ENCODE data around the gene TSPAN2. TPM values are rescaled to one million over a fixed set of nuclear protein-coding genes. Genes with fewer than 3 reads are reported as not detected.

The TSPAN2 gene
- total RNA-seq (2011; cell fraction: chromatin; rRNA removed; ENCODE audit: low replicate concordance): not detected in 2 replicates
- not detected in 2 replicates for total RNA-seq (2011; cell fraction: nucleolus; rRNA removed)
- not detected in 2 replicates for total RNA-seq (2011; cell fraction: nucleoplasm; rRNA removed)
- not detected in 2 replicates for total RNA-seq (2014; rRNA removed)
- not detected in 2 replicates for total RNA-seq (2014; rRNA removed; fragmentation: Illumina TruSeq; extraction: Trizol)
- total RNA-seq (2015; rRNA removed; fragmentation: Illumina TruSeq; extraction: Trizol): not detected in 2 replicates
- total RNA-seq (2021): not detected in 2 replicates
- not detected in 2 replicates for polyA plus RNA-seq (2011; rRNA removed)
- polyA plus RNA-seq (2011; cell fraction: cytosol; rRNA removed): not detected in 2 replicates
- not detected in 2 replicates for polyA plus RNA-seq (2011; cell fraction: nucleus; rRNA removed)
- polyA plus RNA-seq (2012): not detected in 2 replicates
- polyA plus RNA-seq (2014; fragmentation: Illumina TruSeq; extraction: Trizol): not detected in 2 replicates
- not detected for polyA plus RNA-seq (2014; fragmentation: Nextera tagmentation; extraction: Ambion mirVana)
- not detected in 2 replicates for polyA plus RNA-seq (2014; rRNA removed)
- not detected in 2 replicates for polyA minus RNA-seq (2011; rRNA and poly(A)+ RNA removed)
- not detected in 2 replicates for polyA minus RNA-seq (2011; cell fraction: cytosol; rRNA and poly(A)+ RNA removed)
- not detected in 2 replicates for polyA minus RNA-seq (2011; cell fraction: nucleus; rRNA and poly(A)+ RNA removed)
- Bru-seq, nascent RNA: not detected
- percentile 3 among the genes with signal in this experiment for BruChase-seq, experiment 1, labeled RNA remaining after a 2-hour chase
- BruChase-seq, experiment 2, labeled RNA remaining after a 6-hour chase: percentile 3 among the genes with signal in this experiment
- long read RNA-seq, experiment 1: 0 reads
- long read RNA-seq, experiment 2: 0 reads
- long read RNA-seq, experiment 3: 0 reads

- H3K9me1 ChIP-seq (ENCODE audit: control insufficient read depth, insufficient read depth, low read length): no peaks in the 10 kb centered on the region
- peak; percentile 8 to 74 (median 57) for DNase-seq (ENCODE audit: extremely low read depth in 1 of 4, low spot score in 3 of 4)
- FAIRE-seq: no peak
- no peaks in the 10 kb centered on the region for H3K79me2 ChIP-seq (ENCODE audit: control insufficient read depth, insufficient read depth, low read length)
- H3K27ac ChIP-seq (ENCODE audit: extremely low read depth, low read depth, low read length): no peak within 1 kb of the TSS
- CTCF ChIA-PET (ENCODE audit: low intra/inter-chr PET ratio): interaction anchor here (0.7 kb wide), 1 partner anchor 507 kb away, joined by 3 read pairs; no protein-coding TSS in a partner anchor
- peaks cover 0 to 9% of the 10 kb centered on the region in 2 experiments; a peak in 2 of 5 replicates for H3K4me1 ChIP-seq (replicated peaks in 1 of 2; ENCODE audit: control insufficient read depth in 2 of 2, insufficient read depth in 2 of 2, low read length in 2 of 2)
- no TSS peak for BruUV-seq (replicated peaks)
- no peak within 1 kb of the TSS for H3K4me2 ChIP-seq (ENCODE audit: insufficient read depth, low read length)
- H4K20me1 ChIP-seq (replicated peaks; ENCODE audit: control insufficient read depth, insufficient read depth, low read length): no peaks in the 10 kb centered on the region
- no peaks in the 10 kb centered on the region for H3K36me3 ChIP-seq (ENCODE audit: control insufficient read depth, insufficient read depth, low read length)
- no peak within 1 kb of the TSS for H2AFZ ChIP-seq (ENCODE audit: low read depth, low read length)
- intact Hi-C loops (cut with micrococcal nuclease): no loop called here
- H3K4me3 ChIP-seq: no peak within 1 kb of the TSS
- TF ChIP-seq RAD21 (CRISPR knock-in tag; conservative IDR thresholded peaks at IDR 0.05 in 1 of 2, IDR thresholded peaks at IDR 0.05 in 1 of 2): no peak
- TF ChIP-seq SRF (CRISPR knock-in tag; IDR thresholded peaks at IDR 0.05): 0 out of 4 replicates have a peak, but pooled peaks of 1 of the 2 experiments have one; percentile 17
- ATAC-seq: peak; percentile 76
- H3K9me3 ChIP-seq (replicated peaks; ENCODE audit: control insufficient read depth, insufficient read depth, low read depth, low read length): no peaks in the 10 kb centered on the region
- POLR2A ChIA-PET: interaction anchor here (0.6 kb wide), 1 partner anchor 236 kb away, joined by 3 read pairs; no protein-coding TSS in a partner anchor
- peaks cover 7 to 20% of the 10 kb centered on the region in 2 experiments; a peak in 3 of 5 replicates for H3K27me3 ChIP-seq (ENCODE audit: control insufficient read depth in 2 of 2, insufficient read depth in 2 of 2, low read length in 2 of 2)
- in situ Hi-C loops (cut with MboI): no loop called here
- no peak within 1 kb of the TSS for H3K9ac ChIP-seq (ENCODE audit: insufficient read depth in 1 of 2, low read depth in 2 of 2, low read length in 2 of 2)
- WGBS (ENCODE audit: insufficient coverage, low coverage, missing lambda C conversion rate): 19% methylated on average over 39 of the region's 68 CpGs
Measured at GRCh38 chr1:115089420-115090185, at the start of gene TSPAN2. TSPAN2 (minus strand) TSS chr1:115089503; CDS start chr1:115089432, 71 bp downstream.

Data from K562 (cell line).